SK-N-SH (cell line): ENCODE results near the gene ABHD2. TPM values are rescaled to one million over a fixed set of nuclear protein-coding genes. Genes with fewer than 3 reads are reported as not detected.

ENCODE experiments used
- CTCF ChIA-PET: fragments of 300-600, 350-600 bp; formaldehyde crosslinking; extraction: SDS; loops from one replicate; lab custom pipeline; 2021; lab: Yijun Ruan, JAX
- POLR2A ChIA-PET: fragments of 350-600 bp; sonication (Branson Sonifier 250); formaldehyde crosslinking; extraction: SDS; loops from one replicate; lab custom pipeline; 2020; ENCODE audit warnings: antibody characterized with exemption, inconsistent platforms; lab: Yijun Ruan, JAX
- DNase-seq: peaks from one replicate; pipeline ENCODE4 v3.0.0; 2012
- H2AFZ ChIP-seq: fragments of 200-600 bp; sonication (generic); 2 replicates; pipeline ENCODE4 v1.8.1; 2016; ENCODE audit warnings: antibody characterized with exemption, mild to moderate bottlenecking, low read depth
- H3F3A ChIP-seq: fragments of 200-600 bp; sonication (generic); replicated peaks from 2 replicates; pipeline ENCODE3; 2016; ENCODE audit warnings: antibody characterized with exemption, mild to moderate bottlenecking; ENCODE audit not compliant: insufficient read depth
- H3K27ac ChIP-seq, 2 experiments: fragments of 200-500 bp in 1 of 2; fragments of 200-600 bp in 1 of 2; sonication (Bioruptor generic) in 1 of 2; sonication (generic), shearing (Covaris generic) in 1 of 2; 2 replicates each; pipeline versions ENCODE4 v1.5.1 to v1.6.1; 2014 to 2016; ENCODE audit warnings: low read depth in 2 of 2, inconsistent platforms in 1 of 2, low read length in 1 of 2, mild to moderate bottlenecking in 1 of 2, mixed read lengths in 1 of 2
- H3K27me3 ChIP-seq: fragments of 200-600 bp; sonication (generic), shearing (Covaris generic); 2 replicates; pipeline ENCODE4 v1.6.1; 2016; ENCODE audit warnings: mixed run types; ENCODE audit not compliant: insufficient read depth
- H3K36me3 ChIP-seq, 2 experiments: fragments of 200-500 bp in 1 of 2; fragments of 200-600 bp in 1 of 2; sonication (Bioruptor generic) in 1 of 2; sonication (generic) in 1 of 2; replicated peaks in 1 of 2; 2 replicates each; pipeline versions ENCODE3 to v1.5.1; 2014 to 2016; ENCODE audit warnings: low read length in 1 of 2, mild to moderate bottlenecking in 1 of 2; ENCODE audit not compliant: insufficient read depth in 2 of 2, control insufficient read depth in 1 of 2
- H3K4me1 ChIP-seq, 2 experiments: fragments of 200-500 bp in 1 of 2; fragments of 200-600 bp in 1 of 2; sonication (Bioruptor generic) in 1 of 2; sonication (generic), shearing (Covaris generic) in 1 of 2; 2 replicates each; pipeline versions ENCODE4 v1.5.1 to v1.6.1; 2014 to 2016; ENCODE audit warnings: low read depth in 1 of 2, low read length in 1 of 2, mixed run types in 1 of 2; ENCODE audit not compliant: insufficient read depth in 2 of 2, control insufficient read depth in 1 of 2
- H3K4me2 ChIP-seq: fragments of 200-600 bp; sonication (generic), shearing (Covaris generic); 2 replicates; pipeline ENCODE4 v1.6.1; 2017; ENCODE audit warnings: mixed run types
- H3K4me3 ChIP-seq, 2 experiments: fragments of 200-500 bp in 1 of 2; fragments of 200-600 bp in 1 of 2; sonication (Bioruptor generic) in 1 of 2; sonication (generic), shearing (Covaris generic) in 1 of 2; 2 replicates each; pipeline versions ENCODE4 v1.5.1 to v1.8.1; 2014 to 2016; ENCODE audit warnings: low read depth in 2 of 2, inconsistent platforms in 1 of 2, low read length in 1 of 2, mild to moderate bottlenecking in 1 of 2, mixed read lengths in 1 of 2, moderate library complexity in 1 of 2
- H3K79me2 ChIP-seq: fragments of 200-600 bp; sonication (generic); 2 replicates; pipeline ENCODE4 v1.8.1; 2017; ENCODE audit warnings: mild to moderate bottlenecking; ENCODE audit not compliant: insufficient read depth
- H3K9ac ChIP-seq: fragments of 200-600 bp; sonication (generic); 2 replicates; pipeline ENCODE4 v1.6.1; 2017; ENCODE audit warnings: mixed run types
- H3K9me2 ChIP-seq: fragments of 200-600 bp; sonication (generic); 2 replicates; pipeline ENCODE4 v1.6.1; 2017; ENCODE audit warnings: mixed run types
- H3K9me3 ChIP-seq: fragments of 200-600 bp; sonication (generic); 2 replicates; pipeline ENCODE4 v1.6.1; 2017; ENCODE audit warnings: mixed run types, mild to moderate bottlenecking, moderate library complexity
- H4K20me1 ChIP-seq: fragments of 200-600 bp; sonication (generic); 2 replicates; pipeline ENCODE4 v1.6.1; 2017; ENCODE audit warnings: mild to moderate bottlenecking, mixed run types; ENCODE audit not compliant: insufficient read depth
- EZH2phosphoT487 ChIP-seq: fragments of 200-600 bp; sonication (generic); IDR thresholded peaks from 2 replicates; pipeline ENCODE4 v1.6.1; 2017; ENCODE audit warnings: low read depth, mixed run types, mild to moderate bottlenecking, antibody characterized with exemption, moderate library complexity, borderline replicate concordance
- FOXJ3 ChIP-seq: sonication (generic); formaldehyde crosslinking; IDR thresholded peaks from 2 replicates; pipeline ENCODE4 v1.5.1; 2020; ENCODE audit warnings: mild to moderate bottlenecking, missing genetic modification reagents
- IRF3 ChIP-seq: fragments of 150-350 bp; IDR thresholded peaks from 2 replicates; pipeline ENCODE4 v1.6.1; 2016; ENCODE audit warnings: mild to moderate bottlenecking, low read depth, low read length
- NFIC ChIP-seq: IDR thresholded peaks from 2 replicates; pipeline ENCODE4 v1.4.0; 2012; ENCODE audit warnings: borderline replicate concordance
- NRF1 ChIP-seq: IDR thresholded peaks from 2 replicates; pipeline ENCODE4 v1.6.1; 2012; ENCODE audit warnings: low read depth, mild to moderate bottlenecking, low read length
- POLR2AphosphoS5 ChIP-seq: IDR thresholded peaks from 2 replicates; pipeline ENCODE4 v1.6.1; 2012; ENCODE audit warnings: low read depth, low read length
- RCOR1 ChIP-seq: fragments of 150-350 bp; IDR thresholded peaks from 2 replicates; pipeline ENCODE4 v1.6.1; 2017; ENCODE audit warnings: antibody characterized with exemption, low read length
- REST ChIP-seq: IDR thresholded peaks from 2 replicates; pipeline ENCODE4 v1.6.1; 2012; ENCODE audit warnings: mild to moderate bottlenecking, low read depth, low read length, moderate library complexity
- RXRA ChIP-seq: IDR thresholded peaks from 2 replicates; pipeline ENCODE4 v1.4.0; 2012; ENCODE audit warnings: low read depth, mild to moderate bottlenecking, borderline replicate concordance
- WGBS: methylation state at CpG from one replicate; pipeline ENCODE4 v1.1.6; 2017; ENCODE audit warnings: low lambda C conversion rate; 5-methylcytosine and 5-hydroxymethylcytosine counted together
- polyA plus RNA-seq, 3 experiments: library from polyadenylated mRNA; depleted of rRNA; stranded (reverse); fragments of >200 nt; gene quantifications; 2 replicates each; pipeline ENCODE4 v1.2.3, GENCODE V29; 2012
- TF ChIP-seq, protein P1 (sequence below): IDR thresholded peaks from 2 replicates; pipeline ENCODE4 v1.4.0; 2012; ENCODE audit warnings: low read depth, borderline replicate concordance
- TF ChIP-seq, protein P2 (sequence below): IDR thresholded peaks from 2 replicates; pipeline ENCODE4 v1.4.0; 2012; ENCODE audit warnings: low read depth

ABHD2 gene
- polyA plus RNA-seq, 1 of the 3 experiments (the other 2 are of a cell fraction) = 19.2 TPM

DNA sequence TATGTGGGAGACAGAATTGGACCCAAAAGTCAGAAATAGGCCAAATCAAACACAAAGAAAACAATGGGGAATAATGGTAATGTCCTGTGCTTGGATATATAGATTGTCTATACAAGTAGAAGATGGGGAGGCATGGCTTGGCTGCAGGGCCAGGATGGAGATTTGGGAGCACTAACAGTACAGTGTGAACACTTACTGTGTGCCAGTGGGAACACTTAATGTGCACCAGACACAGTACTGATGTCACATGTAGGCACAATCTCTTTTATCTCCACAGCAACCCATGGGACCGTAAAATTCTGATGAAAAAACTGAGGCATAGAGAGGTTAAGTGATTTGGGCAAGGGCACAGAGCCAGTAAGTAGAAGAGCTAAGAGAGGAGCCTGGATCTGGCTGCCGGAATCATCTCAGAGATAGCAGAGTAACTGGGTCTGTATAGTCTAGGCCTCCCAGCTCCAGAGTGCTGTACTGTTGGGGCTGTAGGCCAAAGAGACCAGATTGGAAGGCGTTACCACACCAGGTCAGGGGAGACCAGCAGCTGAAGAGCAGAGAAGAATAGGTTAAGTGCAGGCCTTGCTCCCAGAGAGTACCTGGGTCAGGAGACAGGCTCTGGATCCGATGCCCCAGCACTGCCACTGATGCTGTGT lies 69.8 kb downstream of the ABHD2 start (continued):
- TF ChIP-seq, protein P1, sequence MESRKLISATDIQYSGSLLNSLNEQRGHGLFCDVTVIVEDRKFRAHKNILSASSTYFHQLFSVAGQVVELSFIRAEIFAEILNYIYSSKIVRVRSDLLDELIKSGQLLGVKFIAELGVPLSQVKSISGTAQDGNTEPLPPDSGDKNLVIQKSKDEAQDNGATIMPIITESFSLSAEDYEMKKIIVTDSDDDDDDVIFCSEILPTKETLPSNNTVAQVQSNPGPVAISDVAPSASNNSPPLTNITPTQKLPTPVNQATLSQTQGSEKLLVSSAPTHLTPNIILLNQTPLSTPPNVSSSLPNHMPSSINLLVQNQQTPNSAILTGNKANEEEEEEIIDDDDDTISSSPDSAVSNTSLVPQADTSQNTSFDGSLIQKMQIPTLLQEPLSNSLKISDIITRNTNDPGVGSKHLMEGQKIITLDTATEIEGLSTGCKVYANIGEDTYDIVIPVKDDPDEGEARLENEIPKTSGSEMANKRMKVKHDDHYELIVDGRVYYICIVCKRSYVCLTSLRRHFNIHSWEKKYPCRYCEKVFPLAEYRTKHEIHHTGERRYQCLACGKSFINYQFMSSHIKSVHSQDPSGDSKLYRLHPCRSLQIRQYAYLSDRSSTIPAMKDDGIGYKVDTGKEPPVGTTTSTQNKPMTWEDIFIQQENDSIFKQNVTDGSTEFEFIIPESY = no peak
- no peak for TF ChIP-seq NFIC
- no peak for TF ChIP-seq FOXJ3 (CRISPR knock-in tag)

GRCh38 chr15:89161666-89162065 lies 73.4 kb downstream of the ABHD2 start:
- peaks cover 10 to 12% of the 10 kb centered on the region in 2 experiments for H3K36me3 ChIP-seq
- H3K4me3 ChIP-seq = no peak overlapping the region
- no peak overlapping the region for H2AFZ ChIP-seq
- H3K9ac ChIP-seq = no peak overlapping the region
- no peaks in the 10 kb centered on the region for H3K9me3 ChIP-seq
- DNase-seq = no peak
- TF ChIP-seq RCOR1 (no peak), IRF3 (no peak), NRF1 (no peak), RXRA (no peak), EZH2phosphoT487 (no peak), REST (no peak), POLR2AphosphoS5 (no peak)
- TF ChIP-seq, protein P2, sequence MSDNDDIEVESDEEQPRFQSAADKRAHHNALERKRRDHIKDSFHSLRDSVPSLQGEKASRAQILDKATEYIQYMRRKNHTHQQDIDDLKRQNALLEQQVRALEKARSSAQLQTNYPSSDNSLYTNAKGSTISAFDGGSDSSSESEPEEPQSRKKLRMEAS = no peak
- peaks cover 6% of the 10 kb centered on the region for H3F3A ChIP-seq
- no peak overlapping the region for H3K27ac ChIP-seq
- no peak overlapping the region for H3K4me2 ChIP-seq
- peaks cover 11 to 22% of the 10 kb centered on the region in 2 experiments for H3K4me1 ChIP-seq
- no peaks in the 10 kb centered on the region for H3K9me2 ChIP-seq
- WGBS = 88% methylated on average over 3 of the region's 3 CpGs
- POLR2A ChIA-PET = no interaction called here
- no peaks in the 10 kb centered on the region; the same call in 1 of the 2 replicates for H3K79me2 ChIP-seq
- CTCF ChIA-PET = interaction anchor here (1.1 to 1.8 kb wide), 4 partner anchors 9 to 21 kb away, joined by 3 to 4 read pairs (median 3); no protein-coding TSS in a partner anchor
- no peaks in the 10 kb centered on the region for H4K20me1 ChIP-seq
- H3K27me3 ChIP-seq = no peaks in the 10 kb centered on the region
